H9 (cell line): Measurements from ENCODE around the gene MCAT. TPM values are rescaled to one million over a fixed set of nuclear protein-coding genes. Genes with fewer than 3 reads are reported as not detected.
A peak's percentile ranks its signal among the peaks of the same experiment; 100 is the strongest.
"Not testable (repeated sequence)": the region's sequence is repeated elsewhere in the genome, so short reads cannot be mapped to it uniquely, and the experiment has no call there.

Source experiments
- DNase-seq: peaks from one replicate; pipeline ENCODE4 v3.0.0-alpha.2; 2017
- H2AFZ ChIP-seq: one replicate; pipeline ENCODE4 v1.6.1; 2013; ENCODE audit warnings: mild to moderate bottlenecking, low read length, control low read depth, moderate library complexity
- H2AK5ac ChIP-seq: 2 replicates; pipeline ENCODE4 v1.6.1; 2013; ENCODE audit warnings: low read length, control low read depth, mixed read lengths; ENCODE audit not compliant: insufficient read length
- H2BK120ac ChIP-seq: one replicate; pipeline ENCODE4 v1.6.1; 2013; ENCODE audit warnings: low read depth, mild to moderate bottlenecking, low read length, control low read depth, inconsistent platforms; ENCODE audit not compliant: poor library complexity, severe bottlenecking
- H2BK12ac ChIP-seq: 2 replicates; pipeline ENCODE4 v1.6.1; 2013; ENCODE audit warnings: low read length, control low read depth, mixed read lengths, low read depth; ENCODE audit not compliant: insufficient read length
- H2BK15ac ChIP-seq: 2 replicates; pipeline ENCODE4 v1.6.1; 2013; ENCODE audit warnings: low read depth, low read length, control low read depth
- H2BK20ac ChIP-seq: one replicate; pipeline ENCODE4 v1.6.1; 2013; ENCODE audit warnings: low read depth, mild to moderate bottlenecking, low read length, control low read depth, inconsistent platforms; ENCODE audit not compliant: poor library complexity, severe bottlenecking
- H2BK5ac ChIP-seq: 2 replicates; pipeline ENCODE4 v1.6.1; 2013; ENCODE audit warnings: low read length, control low read depth, mixed read lengths; ENCODE audit not compliant: insufficient read length
- H3K14ac ChIP-seq: 2 replicates; pipeline ENCODE4 v1.6.1; 2013; ENCODE audit warnings: low read length, control low read depth; ENCODE audit not compliant: insufficient read depth
- H3K18ac ChIP-seq: 2 replicates; pipeline ENCODE4 v1.6.1; 2013; ENCODE audit warnings: low read depth, mild to moderate bottlenecking, mixed read lengths, low read length, control low read depth; ENCODE audit not compliant: insufficient read length
- H3K23ac ChIP-seq: 2 replicates; pipeline ENCODE4 v1.6.1; 2013; ENCODE audit warnings: low read length, control low read depth, mixed read lengths, low read depth; ENCODE audit not compliant: insufficient read length
- H3K23me2 ChIP-seq: 2 replicates; pipeline ENCODE4 v1.6.1; 2013; ENCODE audit warnings: low read depth, mild to moderate bottlenecking, mixed read lengths, low read length, control low read depth; ENCODE audit not compliant: insufficient read length, poor library complexity, severe bottlenecking
- H3K27ac ChIP-seq: 2 replicates; pipeline ENCODE4 v1.5.1; 2013; ENCODE audit warnings: low read length, control low read depth, mixed read lengths, low read depth; ENCODE audit not compliant: insufficient read length
- H3K27me3 ChIP-seq: 2 replicates; pipeline ENCODE4 v1.6.1; 2013; ENCODE audit warnings: low read length, control low read depth, inconsistent platforms; ENCODE audit not compliant: insufficient read depth
- H3K4ac ChIP-seq: 2 replicates; pipeline ENCODE4 v1.6.1; 2013; ENCODE audit warnings: low read depth, mild to moderate bottlenecking, control low read depth, inconsistent platforms, low read length, moderate library complexity
- H3K4me1 ChIP-seq: 2 replicates; pipeline ENCODE4 v1.6.1; 2013; ENCODE audit warnings: low read length, control low read depth, inconsistent platforms; ENCODE audit not compliant: insufficient read depth
- H3K4me2 ChIP-seq: 2 replicates; pipeline ENCODE4 v1.6.1; 2013; ENCODE audit warnings: low read length, control low read depth, mixed read lengths; ENCODE audit not compliant: insufficient read length, insufficient read depth
- H3K56ac ChIP-seq: 2 replicates; pipeline ENCODE4 v1.6.1; 2013; ENCODE audit warnings: low read depth, mild to moderate bottlenecking, mixed read lengths, low read length, control low read depth; ENCODE audit not compliant: insufficient read length
- H3K79me1 ChIP-seq: 2 replicates; pipeline ENCODE4 v1.6.1; 2013; ENCODE audit warnings: low read depth, mild to moderate bottlenecking, moderate library complexity, low read length, control low read depth, inconsistent platforms; ENCODE audit not compliant: insufficient read depth, poor library complexity, severe bottlenecking
- H3K79me2 ChIP-seq: 2 replicates; pipeline ENCODE4 v1.6.1; 2013; ENCODE audit warnings: low read length, control low read depth, inconsistent platforms; ENCODE audit not compliant: insufficient read depth
- H3K9ac ChIP-seq: 2 replicates; pipeline ENCODE4 v1.6.1; 2013; ENCODE audit warnings: low read length, control low read depth, mixed read lengths; ENCODE audit not compliant: insufficient read length; ENCODE audit errors: extremely low read depth
- H3K9me3 ChIP-seq: one replicate; pipeline ENCODE4 v1.6.1; 2013; ENCODE audit warnings: low read depth, low read length, inconsistent platforms; ENCODE audit not compliant: control insufficient read depth
- H3T11ph ChIP-seq: one replicate; pipeline ENCODE4 v1.6.1; 2013; ENCODE audit warnings: mild to moderate bottlenecking, low read length, control low read depth, inconsistent platforms
- H4K20me1 ChIP-seq: one replicate; pipeline ENCODE4 v1.6.1; 2013; ENCODE audit not compliant: control insufficient read depth, insufficient read length, insufficient read depth
- H4K5ac ChIP-seq: 2 replicates; pipeline ENCODE4 v1.6.1; 2013; ENCODE audit warnings: low read depth, mild to moderate bottlenecking, mixed read lengths, low read length, control low read depth; ENCODE audit not compliant: insufficient read length
- H4K8ac ChIP-seq: replicated peaks from 2 replicates; pipeline ENCODE4 v1.6.1; 2013; ENCODE audit warnings: low read length, control low read depth, mixed read lengths, low read depth; ENCODE audit not compliant: insufficient read length
- H4K91ac ChIP-seq: 2 replicates; pipeline ENCODE4 v1.6.1; 2013; ENCODE audit warnings: low read depth, mild to moderate bottlenecking, moderate library complexity, mixed read lengths, low read length, control low read depth; ENCODE audit not compliant: insufficient read length
- H3K27ac Mint-ChIP-seq, 3 experiments: 2 replicates in 2 of 3; 3 replicates in 1 of 3; pipeline ENCODE4 v1.8.0; 2020 to 2021; ENCODE audit warnings: mixed read lengths in 3 of 3, mild to moderate bottlenecking in 1 of 3, moderate library complexity in 1 of 3
- H3K27me3 Mint-ChIP-seq: 2 replicates; pipeline ENCODE4 v1.8.0; 2021; ENCODE audit warnings: low read depth, mild to moderate bottlenecking, moderate library complexity, mixed read lengths
- H3K36me3 Mint-ChIP-seq, 3 experiments: 2 replicates in 2 of 3; 3 replicates in 1 of 3; pipeline ENCODE4 v1.8.0; 2020 to 2021; ENCODE audit warnings: low read depth in 3 of 3, mixed read lengths in 3 of 3; ENCODE audit not compliant: insufficient read depth in 1 of 3
- H3K4me1 Mint-ChIP-seq, 2 experiments: 2 replicates each; pipeline ENCODE4 v1.8.0; 2020; ENCODE audit warnings: mixed read lengths in 2 of 2
- H3K4me3 Mint-ChIP-seq, 2 experiments: 2 replicates in 1 of 2; 3 replicates in 1 of 2; pipeline ENCODE4 v1.8.0; 2020 to 2021; ENCODE audit warnings: mild to moderate bottlenecking in 2 of 2, mixed read lengths in 2 of 2, moderate library complexity in 1 of 2
- H3K9me3 Mint-ChIP-seq, 2 experiments: 2 replicates in 1 of 2; 3 replicates in 1 of 2; pipeline ENCODE4 v1.8.0; 2020; ENCODE audit warnings: mild to moderate bottlenecking in 2 of 2, mixed read lengths in 2 of 2, moderate library complexity in 1 of 2
- WGBS: extraction: QIAGEN DNeasy Blood & Tissue Kit; methylation state at CpG from one replicate; pipeline ENCODE4 v1.1.7; 2013; ENCODE audit warnings: missing lambda C conversion rate, low lambda C conversion rate, mixed read lengths; ENCODE audit not compliant: insufficient read length; ENCODE audit errors: extremely low coverage; 5-methylcytosine and 5-hydroxymethylcytosine counted together
- total RNA-seq: library from RNA; stranded (reverse); gene quantifications from 2 replicates; pipeline ENCODE4 v1.2.1, GENCODE V29; 2021
- TF ChIP-seq, protein P1 (sequence below): fragments of 200-600 bp; sonication (generic); conservative IDR thresholded peaks from 3 replicates; pipeline ENCODE4 v1.8.0; 2021; ENCODE audit warnings: antibody characterized with exemption, mild to moderate bottlenecking

The MCAT gene
- total RNA-seq, 1 experiment from 2014 or later: 20.3 TPM

GRCh38 chr22:43106302-43106701 is 36.9 kb downstream of the MCAT start:
- Histone ChIP-seq H3K56ac (no peak overlapping the region), H3K23me2 (peaks cover 7% of the 10 kb centered on the region), H4K5ac (no peak overlapping the region), H2BK15ac (peak overlapping the region; percentile 69; the same call in 1 of the 2 replicates), H3K4ac (no peak overlapping the region), H3K9ac (no peak overlapping the region), H2BK12ac (no peak overlapping the region), H2BK120ac (no peak overlapping the region), H2AK5ac (no peak overlapping the region), H3K79me2 (no peaks in the 10 kb centered on the region), H3T11ph (no peak overlapping the region), H3K14ac (no peak overlapping the region), H2BK20ac (no peak overlapping the region), H3K9me3 (no peaks in the 10 kb centered on the region), H2AFZ (no peak overlapping the region), H3K27ac (no peak overlapping the region), H4K20me1 (no peaks in the 10 kb centered on the region), H3K23ac (no peak overlapping the region), H3K79me1 (no peaks in the 10 kb centered on the region), H4K91ac (no peak overlapping the region), H3K27me3 (peaks cover 16% of the 10 kb centered on the region), H3K4me1 (no peaks in the 10 kb centered on the region; the same call in 1 of the 2 replicates), H3K18ac (no peak overlapping the region), H2BK5ac (no peak overlapping the region), H3K4me2 (no peak overlapping the region), H4K8ac (no peak overlapping the region)
- Mint-ChIP-seq H3K4me3 (no peak overlapping the region), H3K27ac (no peak overlapping the region; a peak in 1 of 7 replicates), H3K9me3 (no peaks in the 10 kb centered on the region), H3K27me3 (peaks cover 46% of the 10 kb centered on the region), H3K36me3 (no peaks in the 10 kb centered on the region), H3K4me1 (peaks cover 16 to 28% of the 10 kb centered on the region in 2 experiments)
- TF ChIP-seq, protein P1, sequence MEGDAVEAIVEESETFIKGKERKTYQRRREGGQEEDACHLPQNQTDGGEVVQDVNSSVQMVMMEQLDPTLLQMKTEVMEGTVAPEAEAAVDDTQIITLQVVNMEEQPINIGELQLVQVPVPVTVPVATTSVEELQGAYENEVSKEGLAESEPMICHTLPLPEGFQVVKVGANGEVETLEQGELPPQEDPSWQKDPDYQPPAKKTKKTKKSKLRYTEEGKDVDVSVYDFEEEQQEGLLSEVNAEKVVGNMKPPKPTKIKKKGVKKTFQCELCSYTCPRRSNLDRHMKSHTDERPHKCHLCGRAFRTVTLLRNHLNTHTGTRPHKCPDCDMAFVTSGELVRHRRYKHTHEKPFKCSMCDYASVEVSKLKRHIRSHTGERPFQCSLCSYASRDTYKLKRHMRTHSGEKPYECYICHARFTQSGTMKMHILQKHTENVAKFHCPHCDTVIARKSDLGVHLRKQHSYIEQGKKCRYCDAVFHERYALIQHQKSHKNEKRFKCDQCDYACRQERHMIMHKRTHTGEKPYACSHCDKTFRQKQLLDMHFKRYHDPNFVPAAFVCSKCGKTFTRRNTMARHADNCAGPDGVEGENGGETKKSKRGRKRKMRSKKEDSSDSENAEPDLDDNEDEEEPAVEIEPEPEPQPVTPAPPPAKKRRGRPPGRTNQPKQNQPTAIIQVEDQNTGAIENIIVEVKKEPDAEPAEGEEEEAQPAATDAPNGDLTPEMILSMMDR: no peak
- DNase-seq: no peak
- no CpG with 5 or more reads among the region's 8 CpGs for WGBS

GRCh38 chr22:43104950-43105349 is 38.2 kb downstream of the MCAT start:
- not testable (repeated sequence) for DNase-seq

More at GRCh38 chr22:43104950-43105349, 38.2 kb downstream of the MCAT start:
- not testable (repeated sequence) for H2AFZ ChIP-seq, H3K4me2 ChIP-seq, H3K9ac ChIP-seq, H3K27me3 ChIP-seq, H3K36me3 Mint-ChIP-seq, H4K5ac ChIP-seq, H2BK12ac ChIP-seq, H3K4ac ChIP-seq, H4K20me1 ChIP-seq, H4K91ac ChIP-seq, H2BK20ac ChIP-seq, H3K4me1 ChIP-seq, H4K8ac ChIP-seq, H3K23ac ChIP-seq, H3K23me2 ChIP-seq, H3K9me3 Mint-ChIP-seq, H3K14ac ChIP-seq, H3K79me1 ChIP-seq, H3K9me3 ChIP-seq, H3K79me2 ChIP-seq, H2BK5ac ChIP-seq, H3K27ac ChIP-seq, H2BK120ac ChIP-seq, H3K18ac ChIP-seq, H2BK15ac ChIP-seq, H2AK5ac ChIP-seq, H3K56ac ChIP-seq, H3T11ph ChIP-seq, H3K4me3 Mint-ChIP-seq, H3K27ac Mint-ChIP-seq
- Mint-ChIP-seq H3K4me1 (peaks cover 12 to 24% of the 10 kb centered on the region in 2 experiments), H3K27me3 (peaks cover 40% of the 10 kb centered on the region)
- no CpG with 5 or more reads among the region's 3 CpGs for WGBS
